ENCODE measurements around the gene ACTL8.

Gene ACTL8

GRCh38 chr1:17869815-17870214, 114.7 kb downstream of the ACTL8 start:
- no peak overlapping the region for H3K4me3 ChIP-seq (ENCODE audit: control insufficient read depth, low read depth, low read length)
- TF ChIP-seq CTCF (IDR thresholded peaks at IDR 0.05; ENCODE audit: control insufficient read depth, insufficient read depth, low read depth, low read length, missing control alignments): no peak
- no peak for DNase-seq (ENCODE audit: low read depth)

GRCh38 chr1:17870679-17871078, 115.5 kb downstream of the ACTL8 start:
- no peak for TF ChIP-seq CTCF (IDR thresholded peaks at IDR 0.05; ENCODE audit: control insufficient read depth, insufficient read depth, low read depth, low read length, missing control alignments)
- H3K4me3 ChIP-seq (ENCODE audit: control insufficient read depth, low read depth, low read length): no peak overlapping the region
- DNase-seq (ENCODE audit: low read depth): no peak

- no peak for DNase-seq (ENCODE audit: low read depth)
- TF ChIP-seq CTCF (IDR thresholded peaks at IDR 0.05; ENCODE audit: control insufficient read depth, insufficient read depth, low read depth, low read length, missing control alignments): no peak
- no peak overlapping the region for H3K4me3 ChIP-seq (ENCODE audit: control insufficient read depth, low read depth, low read length)
Observed at GRCh38 chr1:17873007-17873675, 118.0 kb downstream of the ACTL8 start.

- H3K4me3 ChIP-seq (ENCODE audit: control insufficient read depth, low read depth, low read length): no peak overlapping the region
- peak; percentile 82 for DNase-seq (ENCODE audit: low read depth)
- TF ChIP-seq CTCF (IDR thresholded peaks at IDR 0.05; ENCODE audit: control insufficient read depth, insufficient read depth, low read depth, low read length, missing control alignments): no peak
Observed at GRCh38 chr1:17874231-17874630, 119.1 kb downstream of the ACTL8 start.

GRCh38 chr1:17874710-17875109, 119.6 kb downstream of the ACTL8 start:
- no peak for TF ChIP-seq CTCF (IDR thresholded peaks at IDR 0.05; ENCODE audit: control insufficient read depth, insufficient read depth, low read depth, low read length, missing control alignments)
- no peak overlapping the region for H3K4me3 ChIP-seq (ENCODE audit: control insufficient read depth, low read depth, low read length)
- peak; percentile 89 for DNase-seq (ENCODE audit: low read depth)

GRCh38 chr1:17875171-17875881, 120.2 kb downstream of the ACTL8 start:
- DNase-seq (ENCODE audit: low read depth): no peak
- no peak overlapping the region for H3K4me3 ChIP-seq (ENCODE audit: control insufficient read depth, low read depth, low read length)
- no peak for TF ChIP-seq CTCF (IDR thresholded peaks at IDR 0.05; ENCODE audit: control insufficient read depth, insufficient read depth, low read depth, low read length, missing control alignments)

Measured in AG09309 (cell line).